Ovary (tissue), 3 donors: Measurements from ENCODE around the gene RBBP5.

ENCODE experiments used
- CTCF ChIP-seq, 3 donors: fragments of 450-650 bp in 2 of 3; fragments of 200-600 bp in 1 of 3; IDR thresholded peaks; one replicate each; pipeline versions ENCODE4 v1.5.1 to v1.8.0; 2016 to 2022; ENCODE audit warnings: antibody characterized with exemption in 3 of 3, mild to moderate bottlenecking in 1 of 3
- EP300 ChIP-seq: sonication (generic); formaldehyde crosslinking; IDR thresholded peaks from one replicate; pipeline ENCODE4 v1.6.1; 2017; ENCODE audit warnings: antibody characterized with exemption
- POLR2A ChIP-seq: fragments of 450-650 bp; IDR thresholded peaks from one replicate; pipeline ENCODE4 v1.6.1; 2017; ENCODE audit warnings: antibody characterized with exemption, mild to moderate bottlenecking, moderate library complexity
- donor health status: DM: no; HTN: no; CAD: no.

GRCh38 chr1:205048382-205048781 lies 73.4 kb downstream of the RBBP5 start:
- TF ChIP-seq CTCF (IDR thresholded peaks at IDR 0.05), result no peak
- no peak for TF ChIP-seq POLR2A
- no peak for TF ChIP-seq EP300
